ENCODE data around the gene ABCE1. TPM values are rescaled to one million over a fixed set of nuclear protein-coding genes. Genes with fewer than 3 reads are reported as not detected.

The ABCE1 gene
- 120 and 123 TPM in 2 replicates for total RNA-seq

GRCh38 chr4:145097821-145098674 lies at the start of gene ABCE1, which contains the start of gene ANAPC10:
Gene ABCE1, plus strand, starts transcription at chr4:145098311. Its CDS starts 6,102 bp downstream, at chr4:145104413.
Gene ANAPC10, minus strand, starts transcription at chr4:145098196. Its CDS starts 2,097 bp downstream, at chr4:145096099.
- peak; percentile 97 for DNase-seq (ENCODE audit: extremely low read depth, low read depth, low spot score)

GRCh38 chr4:145048817-145049216 lies 49.3 kb upstream of the ABCE1 start:
- no peak for DNase-seq (ENCODE audit: extremely low read depth, low read depth, low spot score)

- no peak for DNase-seq (ENCODE audit: extremely low read depth, low read depth, low spot score)
These were observed 48.9 kb upstream of the ABCE1 start for GRCh38 chr4:145049241-145049640.

GRCh38 chr4:145055533-145056257 lies 42.4 kb upstream of the ABCE1 start:
- no peak for DNase-seq (ENCODE audit: extremely low read depth, low read depth, low spot score)

GRCh38 chr4:145056325-145057130 lies 41.6 kb upstream of the ABCE1 start:
- no peak for DNase-seq (ENCODE audit: extremely low read depth, low read depth, low spot score)

GRCh38 chr4:145058256-145058655 lies 39.9 kb upstream of the ABCE1 start:
- DNase-seq (ENCODE audit: extremely low read depth, low read depth, low spot score): no peak

- peak; percentile 48 for DNase-seq (ENCODE audit: extremely low read depth, low read depth, low spot score)
These were observed 36.7 kb upstream of the ABCE1 start for GRCh38 chr4:145061318-145061920.

- DNase-seq (ENCODE audit: extremely low read depth, low read depth, low spot score): no peak
These were observed 32.0 kb upstream of the ABCE1 start for GRCh38 chr4:145066063-145066501.

GRCh38 chr4:145069361-145069760 lies 28.8 kb upstream of the ABCE1 start:
- DNase-seq (ENCODE audit: extremely low read depth, low read depth, low spot score): no peak

- no peak for DNase-seq (ENCODE audit: extremely low read depth, low read depth, low spot score)
These were observed 26.6 kb upstream of the ABCE1 start for GRCh38 chr4:145071560-145071959.

- no peak for DNase-seq (ENCODE audit: extremely low read depth, low read depth, low spot score)
These were observed 22.2 kb upstream of the ABCE1 start for GRCh38 chr4:145075742-145076468.

GRCh38 chr4:145076469-145076855 lies 21.6 kb upstream of the ABCE1 start:
- no peak for DNase-seq (ENCODE audit: extremely low read depth, low read depth, low spot score)

GRCh38 chr4:145081756-145082155 lies 16.4 kb upstream of the ABCE1 start:
- DNase-seq (ENCODE audit: extremely low read depth, low read depth, low spot score): no peak

GRCh38 chr4:145083891-145084605 lies 14.1 kb upstream of the ABCE1 start:
- DNase-seq (ENCODE audit: extremely low read depth, low read depth, low spot score): no peak

- DNase-seq (ENCODE audit: extremely low read depth, low read depth, low spot score): no peak
These were observed 7.7 kb upstream of the ABCE1 start for GRCh38 chr4:145090380-145090779.

GRCh38 chr4:145093638-145094037 lies 4.5 kb upstream of the ABCE1 start:
- DNase-seq (ENCODE audit: extremely low read depth, low read depth, low spot score): no peak

GRCh38 chr4:145097331-145097820 lies 735 bp upstream of the ABCE1 start:
- DNase-seq (ENCODE audit: extremely low read depth, low read depth, low spot score): no peak

- DNase-seq (ENCODE audit: extremely low read depth, low read depth, low spot score): peak; percentile 61
These were observed 545 bp downstream of the ABCE1 start for GRCh38 chr4:145098675-145099037.

GRCh38 chr4:145099653-145100052 lies 1.5 kb downstream of the ABCE1 start:
- DNase-seq (ENCODE audit: extremely low read depth, low read depth, low spot score): no peak

Measured in glomerular endothelial cell (primary cell).